SK-N-SH treated with all-trans-retinoic acid at 6 μM for 48 hours (cell line): ENCODE data around the gene CLCN1.
"Not testable (repeated sequence)": the region's sequence is repeated elsewhere in the genome, so short reads cannot be mapped to it uniquely, and the experiment has no call there.

Source experiments
- ATAC-seq: fragments of 200-7000 bp; cut with Tn5 transposase; 3 replicates; pipeline ENCODE4 v1.9.1; 2020; ENCODE audit warnings: mild to moderate bottlenecking, moderate library complexity
- ARNTL ChIP-seq: fragments of 450-650 bp; formaldehyde crosslinking; IDR thresholded peaks from 2 replicates; pipeline ENCODE4 v1.5.0; 2020; ENCODE audit warnings: low read depth, mild to moderate bottlenecking, moderate library complexity, borderline replicate concordance
- BACH2 ChIP-seq: fragments of 250-450 bp; sonication (Bioruptor Pico); IDR thresholded peaks from 2 replicates; pipeline ENCODE4 v1.9.0; 2021; ENCODE audit warnings: mild to moderate bottlenecking, borderline replicate concordance
- CREB5 ChIP-seq: fragments of 250-450 bp; sonication (Bioruptor Pico); IDR thresholded peaks from 2 replicates; pipeline ENCODE4 v1.5.1; 2020; ENCODE audit warnings: low read depth, mild to moderate bottlenecking, moderate library complexity
- ESRRG ChIP-seq: fragments of 250-450 bp; sonication (Bioruptor Pico); IDR thresholded peaks from 2 replicates; pipeline ENCODE4 v1.6.1; 2021; ENCODE audit warnings: mild to moderate bottlenecking
- ISL1 ChIP-seq: fragments of 250-450 bp; sonication (Bioruptor Pico); IDR thresholded peaks from 2 replicates; pipeline ENCODE4 v2.1.2; 2022; ENCODE audit warnings: mild to moderate bottlenecking, moderate library complexity
- PATZ1 ChIP-seq: fragments of 250-450 bp; sonication (Bioruptor Pico); IDR thresholded peaks from 2 replicates; pipeline ENCODE4 v1.8.0; 2020; ENCODE audit warnings: mild to moderate bottlenecking, moderate library complexity, borderline replicate concordance
- POU6F1 ChIP-seq: fragments of 250-450 bp; sonication (Bioruptor Pico); IDR thresholded peaks from 2 replicates; pipeline ENCODE4 v1.8.0; 2021; ENCODE audit warnings: low read depth, mild to moderate bottlenecking, moderate library complexity, borderline replicate concordance
- RARB ChIP-seq: fragments of 250-450 bp; sonication (Bioruptor Pico); IDR thresholded peaks from 2 replicates; pipeline ENCODE4 v1.8.0; 2021; ENCODE audit warnings: mild to moderate bottlenecking, moderate library complexity
- SNAI2 ChIP-seq: fragments of 250-450 bp; sonication (Bioruptor Pico); IDR thresholded peaks from 2 replicates; pipeline ENCODE4 v1.5.0; 2020; ENCODE audit warnings: mild to moderate bottlenecking, moderate library complexity
- TOX ChIP-seq: fragments of 250-450 bp; sonication (Bioruptor Pico); IDR thresholded peaks from 2 replicates; pipeline ENCODE4 v1.8.0; 2021; ENCODE audit warnings: mild to moderate bottlenecking, moderate library complexity, borderline replicate concordance
- TSHZ2 ChIP-seq: fragments of 250-450 bp; sonication (Bioruptor Pico); IDR thresholded peaks from 2 replicates; pipeline ENCODE4 v1.5.0; 2020; ENCODE audit warnings: mild to moderate bottlenecking, moderate library complexity
- ZC3H10 ChIP-seq: fragments of 250-450 bp; sonication (Bioruptor Pico); IDR thresholded peaks from 2 replicates; pipeline ENCODE4 v1.5.1; 2021; ENCODE audit warnings: mild to moderate bottlenecking, moderate library complexity
- ZFP30 ChIP-seq: fragments of 450-650 bp; formaldehyde crosslinking; IDR thresholded peaks from 2 replicates; pipeline ENCODE4 v1.5.0; 2022; ENCODE audit warnings: mild to moderate bottlenecking, moderate library complexity
- ZNF565 ChIP-seq: fragments of 450-650 bp; formaldehyde crosslinking; conservative IDR thresholded peaks from 2 replicates; pipeline ENCODE4 v1.5.0; 2020; ENCODE audit warnings: low read depth, mild to moderate bottlenecking, moderate library complexity
- ZNF70 ChIP-seq: fragments of 450-650 bp; formaldehyde crosslinking; IDR thresholded peaks from 2 replicates; pipeline ENCODE4 v1.5.0; 2020; ENCODE audit warnings: mild to moderate bottlenecking, moderate library complexity
- TF ChIP-seq, protein P1 (sequence below): fragments of 250-450 bp; sonication (Bioruptor Pico); IDR thresholded peaks from 2 replicates; pipeline ENCODE4 v1.5.1; 2021; ENCODE audit warnings: mild to moderate bottlenecking, moderate library complexity

Gene CLCN1

DNA sequence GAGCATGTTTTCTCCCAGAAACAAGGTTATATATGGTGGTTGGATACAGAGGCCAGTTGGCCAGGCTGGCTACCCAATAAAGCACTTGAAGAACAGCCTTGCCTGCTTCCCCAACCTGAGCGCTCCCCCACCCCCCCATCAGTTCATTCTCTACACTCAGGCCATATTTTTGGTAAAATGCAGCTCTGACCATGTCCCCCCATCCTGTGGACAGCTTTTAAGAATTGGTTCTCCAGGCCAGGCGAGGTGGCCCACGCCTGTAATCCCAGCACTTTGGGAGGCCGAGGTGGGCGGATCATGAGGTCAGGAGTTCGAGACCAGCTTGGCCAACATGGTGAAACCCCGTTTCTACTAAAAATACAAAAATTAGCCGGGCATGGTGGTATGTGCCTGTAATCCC lies 76.5 kb downstream of the CLCN1 start:
- not testable (repeated sequence) for ATAC-seq
- TF ChIP-seq TOX (CRISPR knock-in tag) (peak; percentile 51), ZC3H10 (CRISPR knock-in tag) (peak; percentile 92), RARB (CRISPR knock-in tag) (peak; percentile 69; the same call in 1 of the 2 replicates)

GRCh38 chr7:143392875-143393266 lies 77.0 kb downstream of the CLCN1 start:
- ATAC-seq = peak; percentile 0
- TF ChIP-seq ESRRG (no peak), SNAI2 (CRISPR knock-in tag) (no peak), ZC3H10 (CRISPR knock-in tag) (no peak), TSHZ2 (no peak), ARNTL (CRISPR knock-in tag) (no peak), ZNF70 (CRISPR knock-in tag) (no peak), POU6F1 (CRISPR knock-in tag) (no peak), ZNF565 (CRISPR knock-in tag) (no peak)

GRCh38 chr7:143393267-143394041 lies 77.5 kb downstream of the CLCN1 start:
- ATAC-seq = peak; percentile 2
- TF ChIP-seq ARNTL (CRISPR knock-in tag) (no peak), ISL1 (CRISPR knock-in tag) (peak; percentile 9; the same call in 1 of the 2 replicates), SNAI2 (CRISPR knock-in tag) (0 out of 2 replicates have a peak, but pooled peaks have one; percentile 13), POU6F1 (CRISPR knock-in tag) (no peak), PATZ1 (CRISPR knock-in tag) (peak; percentile 52), TOX (CRISPR knock-in tag) (peak; percentile 74), RARB (CRISPR knock-in tag) (peak; percentile 58; the same call in 1 of the 2 replicates), ZFP30 (CRISPR knock-in tag) (peak; percentile 39; the same call in 1 of the 2 replicates), ZC3H10 (CRISPR knock-in tag) (peak; percentile 92), BACH2 (CRISPR knock-in tag) (no peak), CREB5 (peak; percentile 58; the same call in 1 of the 2 replicates)
- TF ChIP-seq, protein P1, sequence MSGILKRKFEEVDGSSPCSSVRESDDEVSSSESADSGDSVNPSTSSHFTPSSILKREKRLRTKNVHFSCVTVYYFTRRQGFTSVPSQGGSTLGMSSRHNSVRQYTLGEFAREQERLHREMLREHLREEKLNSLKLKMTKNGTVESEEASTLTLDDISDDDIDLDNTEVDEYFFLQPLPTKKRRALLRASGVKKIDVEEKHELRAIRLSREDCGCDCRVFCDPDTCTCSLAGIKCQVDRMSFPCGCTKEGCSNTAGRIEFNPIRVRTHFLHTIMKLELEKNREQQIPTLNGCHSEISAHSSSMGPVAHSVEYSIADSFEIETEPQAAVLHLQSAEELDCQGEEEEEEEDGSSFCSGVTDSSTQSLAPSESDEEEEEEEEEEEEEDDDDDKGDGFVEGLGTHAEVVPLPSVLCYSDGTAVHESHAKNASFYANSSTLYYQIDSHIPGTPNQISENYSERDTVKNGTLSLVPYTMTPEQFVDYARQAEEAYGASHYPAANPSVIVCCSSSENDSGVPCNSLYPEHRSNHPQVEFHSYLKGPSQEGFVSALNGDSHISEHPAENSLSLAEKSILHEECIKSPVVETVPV (CRISPR knock-in tag) = peak; percentile 21; the same call in 1 of the 2 replicates
